ENCODE data around the gene TRMT44.
A peak's percentile ranks its signal among the peaks of the same experiment; 100 is the strongest.

TRMT44 gene

GRCh38 chr4:8440492-8441311, at the start of gene TRMT44, which contains the start of gene ACOX3:
TSS of gene TRMT44 (plus strand) at chr4:8440777. CDS start at chr4:8440823, 46 bp downstream.
TSS of gene ACOX3 (minus strand) at chr4:8440723. CDS start at chr4:8416521, 24,202 bp downstream.
- Histone ChIP-seq H3K36me3 (ENCODE audit: insufficient read depth, low read length) (no peaks in the 10 kb centered on the region), H3K9me3 (ENCODE audit: low read depth, low read length) (no peaks in the 10 kb centered on the region), H3K27ac (peak within 1 kb of the TSS; percentile 89), H3K9ac (ENCODE audit: insufficient read length) (peak within 1 kb of the TSS; percentile 82), H3K4me3 (peak within 1 kb of the TSS; percentile 81)
- DNase-seq (ENCODE audit: low read depth, low spot score), result peak; percentile 40
- TF ChIP-seq FOXP2 (optimal IDR thresholded peaks at IDR 0.05; ENCODE audit: control extremely low read depth, extremely low read length, insufficient read depth) (no peak), EZH2 (IDR thresholded peaks at IDR 0.05) (no peak), POLR2AphosphoS5 (IDR thresholded peaks at IDR 0.05; ENCODE audit: borderline replicate concordance, low read depth, low read length) (peak; percentile 65)

- Histone ChIP-seq H3K4me3 (no peak overlapping the region), H3K9me3 (ENCODE audit: low read depth, low read length) (no peaks in the 10 kb centered on the region)
Observed at GRCh38 chr4:8391071-8391470, 49.5 kb upstream of the TRMT44 start.

DNA sequence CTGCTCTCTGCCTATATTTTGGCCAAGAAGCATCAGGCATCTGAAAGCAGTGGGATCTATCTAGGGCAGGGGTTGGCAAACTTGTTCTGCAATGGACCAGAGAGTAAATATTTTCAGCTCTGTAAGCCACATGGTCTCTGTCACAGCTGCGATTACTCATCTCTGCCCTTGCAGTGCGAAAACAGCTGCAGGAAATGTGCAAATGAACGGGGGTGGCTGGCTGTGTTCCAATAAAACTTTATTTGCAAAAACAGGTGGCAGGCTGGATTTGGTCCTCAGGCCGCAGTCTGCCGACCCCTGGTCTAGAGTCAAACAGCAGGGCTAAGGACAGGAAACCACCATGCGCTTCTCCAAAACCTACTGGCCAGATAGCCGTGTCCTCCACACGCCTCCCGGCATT, 48.6 kb upstream of the TRMT44 start:
- Histone ChIP-seq H3K4me3 (no peak overlapping the region), H3K27ac (no peak overlapping the region), H3K36me3 (ENCODE audit: insufficient read depth, low read length) (no peaks in the 10 kb centered on the region), H3K9ac (ENCODE audit: insufficient read length) (no peak overlapping the region), H3K9me3 (ENCODE audit: low read depth, low read length) (no peaks in the 10 kb centered on the region)
- no peak for DNase-seq (ENCODE audit: low read depth, low spot score)
- TF ChIP-seq EZH2 (IDR thresholded peaks at IDR 0.05) (no peak), POLR2AphosphoS5 (IDR thresholded peaks at IDR 0.05; ENCODE audit: borderline replicate concordance, low read depth, low read length) (no peak), FOXP2 (optimal IDR thresholded peaks at IDR 0.05; ENCODE audit: control extremely low read depth, extremely low read length, insufficient read depth) (no peak)

More at GRCh38 chr4:8391071-8391470, 49.5 kb upstream of the TRMT44 start:
- Histone ChIP-seq H3K9ac (ENCODE audit: insufficient read length) (no peak overlapping the region), H3K27ac (no peak overlapping the region), H3K36me3 (ENCODE audit: insufficient read depth, low read length) (no peaks in the 10 kb centered on the region)
- TF ChIP-seq POLR2AphosphoS5 (IDR thresholded peaks at IDR 0.05; ENCODE audit: borderline replicate concordance, low read depth, low read length), result no peak
- no peak for TF ChIP-seq FOXP2 (optimal IDR thresholded peaks at IDR 0.05; ENCODE audit: control extremely low read depth, extremely low read length, insufficient read depth)
- TF ChIP-seq EZH2 (IDR thresholded peaks at IDR 0.05), result no peak
- no peak for DNase-seq (ENCODE audit: low read depth, low spot score)

GRCh38 chr4:8392591-8393190, 47.9 kb upstream of the TRMT44 start:
- H3K27ac ChIP-seq, result no peak overlapping the region
- H3K36me3 ChIP-seq (ENCODE audit: insufficient read depth, low read length), result no peaks in the 10 kb centered on the region
- H3K9ac ChIP-seq (ENCODE audit: insufficient read length), result no peak overlapping the region
- TF ChIP-seq POLR2AphosphoS5 (IDR thresholded peaks at IDR 0.05; ENCODE audit: borderline replicate concordance, low read depth, low read length) (no peak), EZH2 (IDR thresholded peaks at IDR 0.05) (no peak), FOXP2 (optimal IDR thresholded peaks at IDR 0.05; ENCODE audit: control extremely low read depth, extremely low read length, insufficient read depth) (no peak)
- no peak for DNase-seq (ENCODE audit: low read depth, low spot score)
- H3K4me3 ChIP-seq, result no peak overlapping the region
- H3K9me3 ChIP-seq (ENCODE audit: low read depth, low read length), result no peaks in the 10 kb centered on the region

- Histone ChIP-seq H3K9me3 (ENCODE audit: low read depth, low read length) (no peaks in the 10 kb centered on the region), H3K27ac (no peak overlapping the region), H3K36me3 (ENCODE audit: insufficient read depth, low read length) (no peaks in the 10 kb centered on the region), H3K4me3 (no peak overlapping the region), H3K9ac (ENCODE audit: insufficient read length) (no peak overlapping the region)
- no peak for DNase-seq (ENCODE audit: low read depth, low spot score)
- no peak for TF ChIP-seq FOXP2 (optimal IDR thresholded peaks at IDR 0.05; ENCODE audit: control extremely low read depth, extremely low read length, insufficient read depth)
- no peak for TF ChIP-seq POLR2AphosphoS5 (IDR thresholded peaks at IDR 0.05; ENCODE audit: borderline replicate concordance, low read depth, low read length)
- no peak for TF ChIP-seq EZH2 (IDR thresholded peaks at IDR 0.05)
Observed at GRCh38 chr4:8393593-8394038, 47.0 kb upstream of the TRMT44 start.

GRCh38 chr4:8394061-8394519, 46.5 kb upstream of the TRMT44 start:
- Histone ChIP-seq H3K27ac (no peak overlapping the region), H3K36me3 (ENCODE audit: insufficient read depth, low read length) (no peaks in the 10 kb centered on the region), H3K4me3 (no peak overlapping the region), H3K9me3 (ENCODE audit: low read depth, low read length) (no peaks in the 10 kb centered on the region), H3K9ac (ENCODE audit: insufficient read length) (no peak overlapping the region)
- DNase-seq (ENCODE audit: low read depth, low spot score), result no peak
- no peak for TF ChIP-seq POLR2AphosphoS5 (IDR thresholded peaks at IDR 0.05; ENCODE audit: borderline replicate concordance, low read depth, low read length)

- no peaks in the 10 kb centered on the region for H3K9me3 ChIP-seq (ENCODE audit: low read depth, low read length)
- no peak overlapping the region for H3K4me3 ChIP-seq
- no peak for DNase-seq (ENCODE audit: low read depth, low spot score)
- H3K27ac ChIP-seq, result no peak overlapping the region
- no peak for TF ChIP-seq EZH2 (IDR thresholded peaks at IDR 0.05)
- TF ChIP-seq POLR2AphosphoS5 (IDR thresholded peaks at IDR 0.05; ENCODE audit: borderline replicate concordance, low read depth, low read length), result no peak
- TF ChIP-seq FOXP2 (optimal IDR thresholded peaks at IDR 0.05; ENCODE audit: control extremely low read depth, extremely low read length, insufficient read depth), result no peak
- no peak overlapping the region for H3K9ac ChIP-seq (ENCODE audit: insufficient read length)
- H3K36me3 ChIP-seq (ENCODE audit: insufficient read depth, low read length), result no peaks in the 10 kb centered on the region
Observed at GRCh38 chr4:8394806-8395205, 45.8 kb upstream of the TRMT44 start.

GRCh38 chr4:8395504-8396296, 44.9 kb upstream of the TRMT44 start:
- no peak overlapping the region for H3K27ac ChIP-seq

More at GRCh38 chr4:8395504-8396296, 44.9 kb upstream of the TRMT44 start:
- Histone ChIP-seq H3K9ac (ENCODE audit: insufficient read length) (no peak overlapping the region), H3K36me3 (ENCODE audit: insufficient read depth, low read length) (no peaks in the 10 kb centered on the region), H3K4me3 (no peak overlapping the region), H3K9me3 (ENCODE audit: low read depth, low read length) (no peaks in the 10 kb centered on the region)
- DNase-seq (ENCODE audit: low read depth, low spot score), result no peak
- no peak for TF ChIP-seq EZH2 (IDR thresholded peaks at IDR 0.05)
- no peak for TF ChIP-seq POLR2AphosphoS5 (IDR thresholded peaks at IDR 0.05; ENCODE audit: borderline replicate concordance, low read depth, low read length)
- no peak for TF ChIP-seq FOXP2 (optimal IDR thresholded peaks at IDR 0.05; ENCODE audit: control extremely low read depth, extremely low read length, insufficient read depth)
